Head of caudate nucleus (tissue), 42 donors: ENCODE data around the gene FANCI.
A peak's percentile ranks its signal among the peaks of the same experiment; 100 is the strongest.

Experiments used
- DNase-seq, 42 donors: peaks; one replicate each; pipeline versions ENCODE4 v3.0.0 to v3.0.0-alpha.2; 2020 to 2021; ENCODE audit warnings: mixed read lengths in 7 of 42
- intact Hi-C: fragments of 100-400 bp; cut with DNase I; formaldehyde crosslinking; loops from one replicate; pipeline ENCODE4 v1.15.0; 2022

FANCI gene

DNA sequence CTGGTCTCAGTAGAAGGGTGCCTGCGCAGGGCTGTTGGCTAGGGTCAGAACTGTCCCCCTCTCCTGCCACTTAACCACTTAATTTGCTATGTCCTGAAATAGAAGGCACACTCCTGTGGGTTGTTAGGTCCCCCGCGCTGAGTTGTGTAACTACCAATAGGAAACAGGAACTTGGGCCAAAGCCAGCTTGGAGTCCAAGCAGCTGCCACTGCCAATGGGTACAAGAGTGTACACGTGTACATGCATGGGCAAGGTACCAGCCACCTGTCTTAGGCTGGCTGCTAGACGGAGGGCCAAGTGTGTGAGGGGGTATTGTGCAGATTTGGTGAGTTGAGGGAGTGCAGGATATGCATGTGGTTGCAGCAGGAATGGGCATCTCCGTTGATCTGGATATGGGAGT lies 120.6 kb downstream of the FANCI start:
- intact Hi-C loops: no loop called here
- DNase-seq: peak in 13 of 42 donors; percentile 32 to 75 (median 53)

DNA sequence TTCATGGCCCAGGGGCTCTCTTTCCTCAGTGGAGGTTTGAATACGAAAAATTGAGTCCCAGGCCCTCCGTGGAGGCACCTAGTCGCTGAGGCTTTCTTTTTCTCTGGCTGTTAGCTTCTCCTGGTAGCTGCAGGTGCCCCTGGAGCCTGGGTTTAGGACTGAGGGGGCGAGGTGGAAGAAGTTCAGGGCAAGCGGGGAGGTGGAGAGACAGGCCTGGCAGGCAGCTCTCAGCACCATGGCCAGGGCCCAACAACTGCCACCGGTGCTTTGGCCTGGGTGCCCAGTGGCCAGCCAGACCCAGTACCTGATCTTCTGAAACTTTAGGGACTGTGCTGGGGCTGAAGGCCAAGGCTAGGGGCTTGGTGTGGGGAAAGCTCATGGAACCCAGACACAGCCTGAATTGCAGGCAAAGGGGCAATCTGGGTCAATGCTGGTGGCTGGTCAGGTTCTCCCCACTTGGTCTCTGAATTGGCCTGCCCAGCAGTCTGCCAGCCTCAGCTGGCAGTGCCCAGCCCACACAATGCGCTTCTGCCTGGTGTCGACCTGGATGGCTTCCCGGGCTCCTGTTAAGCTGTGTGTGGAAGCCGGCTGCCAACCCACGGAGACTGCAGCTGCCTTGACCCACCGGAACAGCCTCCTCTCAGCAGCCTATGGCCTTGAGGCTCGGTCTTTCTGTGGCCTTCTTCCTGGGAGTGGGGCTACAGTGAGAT lies 121.1 kb downstream of the FANCI start:
- DNase-seq: peak in 37 of 42 donors; percentile 46 to 88 (median 68)
- intact Hi-C loops: no loop called here

DNA sequence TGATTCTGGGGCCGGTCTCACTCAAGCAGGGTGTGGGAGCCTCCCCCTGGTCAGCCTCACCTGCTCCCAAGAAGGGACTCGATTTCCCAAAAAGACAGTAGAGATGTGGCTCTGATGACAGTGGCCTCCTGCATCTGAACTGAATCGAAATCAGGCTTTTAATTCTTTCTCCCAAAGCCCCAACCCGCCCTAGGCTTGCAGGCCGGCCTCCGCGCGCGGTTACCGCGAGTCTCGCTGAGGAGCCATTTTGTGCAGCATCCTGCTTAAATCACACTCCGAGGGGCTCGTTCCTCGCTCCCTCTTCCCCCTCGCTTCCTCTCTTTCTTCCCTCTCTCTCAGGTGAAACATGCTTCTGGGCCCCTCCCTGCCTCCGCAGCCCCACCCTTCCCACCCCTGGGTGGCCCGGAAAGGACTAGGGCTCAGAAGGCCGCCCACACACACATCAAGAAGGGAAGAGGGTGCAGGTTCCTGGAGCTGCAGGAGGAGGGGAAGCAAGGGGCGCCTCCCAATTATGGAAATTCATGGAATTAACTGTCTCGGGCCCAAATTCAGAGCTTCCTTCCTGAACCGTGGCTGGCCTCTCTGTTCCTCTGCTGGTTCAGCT lies 121.8 kb downstream of the FANCI start:
- intact Hi-C loops: no loop called here
- DNase-seq: peak in 31 of 42 donors; percentile 40 to 88 (median 64)
